Neutrophil (primary cell): ENCODE measurements around the gene KCNIP1.

Source experiments
- H3K27ac ChIP-seq: fragments of 200-600 bp; sonication (generic); 2 replicates; pipeline ENCODE4 v1.5.1; 2016; ENCODE audit warnings: mild to moderate bottlenecking, moderate library complexity
- H3K27me3 ChIP-seq: fragments of 200-600 bp; sonication (generic); 2 replicates; pipeline ENCODE4 v1.6.0; 2016; ENCODE audit warnings: mild to moderate bottlenecking
- H3K36me3 ChIP-seq: fragments of 200-600 bp; sonication (generic); 2 replicates; pipeline ENCODE4 v1.5.1; 2017
- H3K4me1 ChIP-seq, 2 experiments: fragments of 200-600 bp in 1 of 2; sonication (generic) in 1 of 2; 1 replicate in 1 of 2; 2 replicates in 1 of 2; pipeline versions ENCODE4 v1.5.1 to v1.6.1; 2013 to 2016; ENCODE audit warnings: low read depth in 1 of 2, low read length in 1 of 2, mild to moderate bottlenecking in 1 of 2, moderate library complexity in 1 of 2; ENCODE audit not compliant: control insufficient read depth in 1 of 2, insufficient read depth in 1 of 2
- H3K4me3 ChIP-seq, 2 experiments: fragments of 200-600 bp in 1 of 2; sonication (generic) in 1 of 2; 1 replicate in 1 of 2; 2 replicates in 1 of 2; pipeline ENCODE4 v1.5.1; 2013 to 2016; ENCODE audit warnings: low read depth in 1 of 2, low read length in 1 of 2, mild to moderate bottlenecking in 1 of 2, moderate library complexity in 1 of 2
- H3K9me3 ChIP-seq: fragments of 200-600 bp; sonication (generic); 2 replicates; pipeline ENCODE4 v1.5.1; 2016
- TF ChIP-seq, protein P1 (sequence below): fragments of 200-600 bp; sonication (generic); IDR thresholded peaks from 2 replicates; pipeline ENCODE4 v1.5.1; 2016; ENCODE audit warnings: antibody characterized with exemption

KCNIP1 gene

DNA sequence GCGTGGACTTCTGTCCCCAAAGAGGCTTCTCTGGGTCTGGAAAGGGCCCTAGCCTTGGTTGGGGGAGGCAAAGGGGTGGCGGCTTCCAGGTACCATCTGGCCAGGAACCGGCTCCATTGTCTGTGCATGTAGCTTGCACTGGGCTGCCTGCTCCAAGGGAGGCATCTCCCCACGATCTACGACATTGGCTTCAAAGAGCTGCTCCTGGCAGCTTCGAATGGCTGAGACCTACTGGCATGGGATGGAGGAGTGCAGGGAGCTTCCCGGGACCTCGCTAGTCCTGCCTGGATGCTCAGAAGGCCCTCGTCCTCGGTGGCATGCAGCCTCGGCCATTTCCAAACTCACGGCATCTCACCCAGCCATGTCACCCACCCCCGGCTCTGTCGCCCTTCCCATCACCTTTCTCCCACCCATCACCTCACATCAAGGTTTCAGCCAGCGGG, 137.8 kb downstream of the KCNIP1 start:
- no peaks in the 10 kb centered on the region for H3K36me3 ChIP-seq
- H3K9me3 ChIP-seq, result no peaks in the 10 kb centered on the region
- no peak overlapping the region for H3K27ac ChIP-seq
- no peak overlapping the region for H3K4me3 ChIP-seq
- peaks cover 50% of the 10 kb centered on the region for H3K27me3 ChIP-seq
- H3K4me1 ChIP-seq, result no peaks in the 10 kb centered on the region
- TF ChIP-seq, protein P1, sequence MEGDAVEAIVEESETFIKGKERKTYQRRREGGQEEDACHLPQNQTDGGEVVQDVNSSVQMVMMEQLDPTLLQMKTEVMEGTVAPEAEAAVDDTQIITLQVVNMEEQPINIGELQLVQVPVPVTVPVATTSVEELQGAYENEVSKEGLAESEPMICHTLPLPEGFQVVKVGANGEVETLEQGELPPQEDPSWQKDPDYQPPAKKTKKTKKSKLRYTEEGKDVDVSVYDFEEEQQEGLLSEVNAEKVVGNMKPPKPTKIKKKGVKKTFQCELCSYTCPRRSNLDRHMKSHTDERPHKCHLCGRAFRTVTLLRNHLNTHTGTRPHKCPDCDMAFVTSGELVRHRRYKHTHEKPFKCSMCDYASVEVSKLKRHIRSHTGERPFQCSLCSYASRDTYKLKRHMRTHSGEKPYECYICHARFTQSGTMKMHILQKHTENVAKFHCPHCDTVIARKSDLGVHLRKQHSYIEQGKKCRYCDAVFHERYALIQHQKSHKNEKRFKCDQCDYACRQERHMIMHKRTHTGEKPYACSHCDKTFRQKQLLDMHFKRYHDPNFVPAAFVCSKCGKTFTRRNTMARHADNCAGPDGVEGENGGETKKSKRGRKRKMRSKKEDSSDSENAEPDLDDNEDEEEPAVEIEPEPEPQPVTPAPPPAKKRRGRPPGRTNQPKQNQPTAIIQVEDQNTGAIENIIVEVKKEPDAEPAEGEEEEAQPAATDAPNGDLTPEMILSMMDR, result no peak

DNA sequence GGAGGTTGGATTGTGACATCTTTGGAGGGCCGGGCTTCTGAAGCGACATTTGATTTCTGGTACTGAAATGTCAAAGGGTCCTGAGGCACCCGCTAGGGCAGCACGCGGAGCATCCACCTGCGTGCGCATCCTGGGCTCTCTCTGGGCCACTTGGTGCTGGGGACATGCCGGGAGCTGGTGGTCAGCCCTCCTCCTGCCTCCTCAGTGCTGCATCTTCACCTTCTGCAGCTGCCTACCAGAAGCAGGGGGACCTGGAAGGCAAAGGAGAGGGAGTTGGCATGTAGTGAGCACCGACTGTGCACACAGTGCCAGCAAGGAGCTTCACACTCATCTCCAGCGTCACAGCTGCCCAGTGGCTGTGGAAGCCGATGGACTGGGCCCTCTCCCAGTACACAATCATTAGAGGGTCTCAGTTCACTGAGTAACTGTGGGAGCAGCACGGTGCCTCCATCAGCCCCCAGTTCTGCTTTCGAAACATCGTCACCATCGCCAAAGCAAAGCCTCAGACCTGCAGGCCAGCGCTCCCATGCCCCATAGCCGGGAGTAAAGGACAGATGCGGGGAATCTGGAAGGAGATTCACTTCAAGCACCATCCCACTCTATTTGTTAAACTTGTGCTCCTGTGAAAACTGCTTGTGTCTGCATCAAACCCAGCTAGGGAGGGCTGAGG, 138.4 kb downstream of the KCNIP1 start:
- peaks cover 56% of the 10 kb centered on the region for H3K27me3 ChIP-seq
- no peak overlapping the region for H3K27ac ChIP-seq
- no peak overlapping the region for H3K4me3 ChIP-seq
- no peaks in the 10 kb centered on the region for H3K4me1 ChIP-seq
- H3K9me3 ChIP-seq, result no peaks in the 10 kb centered on the region
- TF ChIP-seq, protein P1, result no peak
- H3K36me3 ChIP-seq, result no peaks in the 10 kb centered on the region

DNA sequence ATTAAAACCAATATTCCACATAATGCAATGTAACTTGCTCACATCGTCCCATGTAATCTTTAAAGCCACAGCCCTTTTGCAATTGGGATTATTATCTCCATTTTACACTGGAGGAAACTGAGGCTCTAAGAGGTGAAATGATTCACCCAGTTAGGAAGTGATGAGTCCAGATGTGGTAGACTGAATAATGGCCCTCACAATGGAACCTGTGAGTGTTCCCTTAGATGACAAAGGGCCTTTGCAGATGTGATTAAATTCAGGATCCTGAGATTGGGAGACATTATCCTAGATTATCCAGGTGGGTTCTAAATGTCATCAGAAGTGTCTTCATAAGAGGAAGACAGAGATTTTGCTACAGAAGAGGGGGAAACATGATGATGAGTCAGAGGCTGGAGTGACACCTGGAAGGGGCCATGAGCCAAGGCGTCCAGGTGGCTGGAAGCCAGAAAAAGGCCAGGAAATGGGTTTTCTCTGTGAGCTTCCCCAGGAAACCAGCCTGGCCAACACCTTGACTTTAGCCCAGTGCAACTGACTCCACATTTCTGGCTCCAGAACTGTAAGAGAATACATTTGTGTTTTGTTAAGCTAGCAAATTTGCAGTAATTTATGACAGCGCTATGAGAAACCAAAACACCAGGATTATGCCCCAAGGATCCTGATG, 139.1 kb downstream of the KCNIP1 start:
- Histone ChIP-seq H3K4me1 (no peaks in the 10 kb centered on the region), H3K36me3 (no peaks in the 10 kb centered on the region), H3K27ac (no peak overlapping the region), H3K4me3 (no peak overlapping the region), H3K9me3 (no peaks in the 10 kb centered on the region), H3K27me3 (peaks cover 63% of the 10 kb centered on the region)
- TF ChIP-seq, protein P1, result no peak

DNA sequence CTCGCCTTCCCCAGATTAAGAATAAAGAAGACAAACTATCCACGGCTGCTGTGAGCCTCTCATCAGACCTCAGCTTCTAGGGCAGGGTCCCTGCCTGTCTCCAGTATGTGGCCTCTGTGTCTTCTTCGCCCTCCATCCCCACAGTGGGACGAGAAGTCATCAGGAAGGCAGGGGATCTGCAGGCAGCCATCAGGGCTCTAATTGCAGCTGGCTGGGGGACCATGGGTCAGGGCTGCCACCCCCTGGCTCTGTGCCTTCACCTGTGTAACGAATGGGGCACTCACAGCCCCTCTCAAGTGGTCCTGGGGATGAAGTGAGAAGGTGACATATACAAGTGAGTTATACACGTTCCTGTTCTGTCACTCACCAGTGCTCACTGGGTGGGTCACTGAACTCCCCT, 139.8 kb downstream of the KCNIP1 start:
- TF ChIP-seq, protein P1, result no peak
- Histone ChIP-seq H3K27me3 (peaks cover 70% of the 10 kb centered on the region), H3K4me1 (no peaks in the 10 kb centered on the region), H3K27ac (no peak overlapping the region), H3K9me3 (no peaks in the 10 kb centered on the region), H3K36me3 (no peaks in the 10 kb centered on the region), H3K4me3 (no peak overlapping the region)

DNA sequence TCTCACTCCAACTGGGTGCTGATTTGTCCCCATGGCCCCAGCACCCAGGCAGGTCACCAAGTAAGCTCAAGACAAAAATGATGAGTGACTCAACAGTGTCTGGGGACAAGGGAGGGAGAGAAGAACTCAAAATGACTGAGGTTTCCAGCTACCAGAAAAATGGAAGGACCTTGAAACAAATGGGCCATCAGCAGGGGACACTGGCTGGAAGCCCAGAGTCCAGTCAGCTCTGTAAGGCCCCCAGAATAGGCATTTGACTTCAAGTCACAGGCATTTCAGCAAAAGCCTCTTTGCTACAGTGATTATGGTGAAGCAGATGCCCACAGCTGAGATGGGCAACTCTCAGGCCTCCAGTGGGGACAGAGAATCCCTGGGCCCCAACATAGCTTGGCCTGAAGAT, 140.7 kb downstream of the KCNIP1 start:
- Histone ChIP-seq H3K9me3 (no peaks in the 10 kb centered on the region), H3K27me3 (peaks cover 78% of the 10 kb centered on the region), H3K4me3 (no peak overlapping the region), H3K36me3 (no peaks in the 10 kb centered on the region), H3K27ac (no peak overlapping the region), H3K4me1 (no peaks in the 10 kb centered on the region)
- TF ChIP-seq, protein P1, result no peak
